Measurements from ENCODE around the gene HTR6. TPM values are rescaled to one million over a fixed set of nuclear protein-coding genes. Genes with fewer than 3 reads are reported as not detected.

HTR6 gene
- total RNA-seq, 1 experiment from 2014 or later, result not detected

GRCh38 chr1:19675797-19676196, 11.1 kb downstream of the HTR6 start:
- DNase-seq (ENCODE audit: low read depth in 1 of 2, low spot score in 2 of 2), result no peak
- Histone ChIP-seq H3K4me1 (replicated peaks) (no peaks in the 10 kb centered on the region), H3K27me3 (replicated peaks) (peaks cover 6% of the 10 kb centered on the region; the same call in 1 of the 2 replicates), H3K9me3 (replicated peaks) (0 out of 2 replicates have a peak, but pooled peaks cover 4% of the 10 kb centered on the region), H3K36me3 (no peaks in the 10 kb centered on the region), H3K4me3 (no peak overlapping the region), H3K27ac (no peak overlapping the region)

- H3K9me3 ChIP-seq (replicated peaks), result 0 out of 2 replicates have a peak, but pooled peaks cover 4% of the 10 kb centered on the region
- H3K27me3 ChIP-seq (replicated peaks), result peaks cover 4% of the 10 kb centered on the region; the same call in 1 of the 2 replicates
- no peaks in the 10 kb centered on the region for H3K36me3 ChIP-seq
- H3K4me1 ChIP-seq (replicated peaks), result no peaks in the 10 kb centered on the region
- DNase-seq (ENCODE audit: low read depth in 1 of 2, low spot score in 2 of 2), result no peak
- H3K27ac ChIP-seq, result no peak overlapping the region
- no peak overlapping the region for H3K4me3 ChIP-seq
Measured at GRCh38 chr1:19676438-19676922, 11.8 kb downstream of the HTR6 start.

- Histone ChIP-seq H3K27ac (no peak overlapping the region), H3K27me3 (replicated peaks) (no peaks in the 10 kb centered on the region; the same call in 1 of the 2 replicates), H3K4me1 (replicated peaks) (peaks cover 8% of the 10 kb centered on the region), H3K9me3 (replicated peaks) (0 out of 2 replicates have a peak, but pooled peaks cover 4% of the 10 kb centered on the region), H3K36me3 (no peaks in the 10 kb centered on the region), H3K4me3 (no peak overlapping the region)
- DNase-seq (ENCODE audit: low read depth in 1 of 2, low spot score in 2 of 2), result no peak
Measured at GRCh38 chr1:19678493-19678892, 13.8 kb downstream of the HTR6 start.

- H3K36me3 ChIP-seq, result no peaks in the 10 kb centered on the region
- no peak for DNase-seq (ENCODE audit: low read depth in 1 of 2, low spot score in 2 of 2)
- H3K27me3 ChIP-seq (replicated peaks), result no peaks in the 10 kb centered on the region; the same call in 1 of the 2 replicates
- H3K9me3 ChIP-seq (replicated peaks), result 0 out of 2 replicates have a peak, but pooled peaks cover 4% of the 10 kb centered on the region
- no peak overlapping the region for H3K4me3 ChIP-seq
- no peak overlapping the region for H3K27ac ChIP-seq
- H3K4me1 ChIP-seq (replicated peaks), result peaks cover 8% of the 10 kb centered on the region
Measured at GRCh38 chr1:19678931-19679453, 14.3 kb downstream of the HTR6 start.

GRCh38 chr1:19679691-19680090, 15.0 kb downstream of the HTR6 start:
- no peaks in the 10 kb centered on the region; the same call in 1 of the 2 replicates for H3K27me3 ChIP-seq (replicated peaks)
- H3K36me3 ChIP-seq, result no peaks in the 10 kb centered on the region
- no peak for DNase-seq (ENCODE audit: low read depth in 1 of 2, low spot score in 2 of 2)
- no peak overlapping the region for H3K27ac ChIP-seq
- H3K9me3 ChIP-seq (replicated peaks), result 0 out of 2 replicates have a peak, but pooled peaks cover 4% of the 10 kb centered on the region
- no peak overlapping the region for H3K4me3 ChIP-seq
- peaks cover 8% of the 10 kb centered on the region for H3K4me1 ChIP-seq (replicated peaks)

GRCh38 chr1:19680644-19681043, 16.0 kb downstream of the HTR6 start:
- Histone ChIP-seq H3K4me1 (replicated peaks) (peaks cover 8% of the 10 kb centered on the region), H3K9me3 (replicated peaks) (0 out of 2 replicates have a peak, but pooled peaks cover 4% of the 10 kb centered on the region), H3K36me3 (no peaks in the 10 kb centered on the region), H3K27ac (no peak overlapping the region), H3K4me3 (no peak overlapping the region), H3K27me3 (replicated peaks) (no peaks in the 10 kb centered on the region; the same call in 1 of the 2 replicates)
- no peak for DNase-seq (ENCODE audit: low read depth in 1 of 2, low spot score in 2 of 2)

GRCh38 chr1:19682257-19682656, 17.6 kb downstream of the HTR6 start:
- Histone ChIP-seq H3K4me1 (replicated peaks) (peaks cover 8% of the 10 kb centered on the region), H3K36me3 (no peaks in the 10 kb centered on the region), H3K27me3 (replicated peaks) (no peaks in the 10 kb centered on the region; the same call in 1 of the 2 replicates), H3K9me3 (replicated peaks) (no peaks in the 10 kb centered on the region), H3K27ac (no peak overlapping the region), H3K4me3 (no peak overlapping the region)
- DNase-seq (ENCODE audit: low read depth in 1 of 2, low spot score in 2 of 2), result peak; percentile 31 to 68

- no peaks in the 10 kb centered on the region for H3K9me3 ChIP-seq (replicated peaks)
- H3K36me3 ChIP-seq, result no peaks in the 10 kb centered on the region
- no peak overlapping the region for H3K4me3 ChIP-seq
- H3K27me3 ChIP-seq (replicated peaks), result no peaks in the 10 kb centered on the region
- no peak for DNase-seq (ENCODE audit: low read depth in 1 of 2, low spot score in 2 of 2)
- H3K27ac ChIP-seq, result no peak overlapping the region
- H3K4me1 ChIP-seq (replicated peaks), result peaks cover 8% of the 10 kb centered on the region
Measured at GRCh38 chr1:19682901-19683300, 18.2 kb downstream of the HTR6 start.

GRCh38 chr1:19683351-19683750, 18.7 kb downstream of the HTR6 start:
- Histone ChIP-seq H3K27ac (no peak overlapping the region), H3K4me3 (no peak overlapping the region), H3K27me3 (replicated peaks) (no peaks in the 10 kb centered on the region), H3K36me3 (no peaks in the 10 kb centered on the region), H3K4me1 (replicated peaks) (peaks cover 8% of the 10 kb centered on the region), H3K9me3 (replicated peaks) (no peaks in the 10 kb centered on the region)
- no peak for DNase-seq (ENCODE audit: low read depth in 1 of 2, low spot score in 2 of 2)

- Histone ChIP-seq H3K27ac (no peak overlapping the region), H3K9me3 (replicated peaks) (no peaks in the 10 kb centered on the region), H3K4me1 (replicated peaks) (peaks cover 8% of the 10 kb centered on the region), H3K36me3 (no peaks in the 10 kb centered on the region), H3K27me3 (replicated peaks) (no peaks in the 10 kb centered on the region), H3K4me3 (no peak overlapping the region)
- DNase-seq (ENCODE audit: low read depth in 1 of 2, low spot score in 2 of 2), result no peak
Measured at GRCh38 chr1:19684677-19685076, 20.0 kb downstream of the HTR6 start.

- Histone ChIP-seq H3K4me1 (replicated peaks) (peaks cover 8% of the 10 kb centered on the region), H3K4me3 (no peak overlapping the region), H3K9me3 (replicated peaks) (no peaks in the 10 kb centered on the region), H3K27me3 (replicated peaks) (no peaks in the 10 kb centered on the region), H3K27ac (no peak overlapping the region), H3K36me3 (no peaks in the 10 kb centered on the region)
- DNase-seq (ENCODE audit: low read depth in 1 of 2, low spot score in 2 of 2), result no peak
Measured at GRCh38 chr1:19685994-19686393, 21.3 kb downstream of the HTR6 start.

- peaks cover 2% of the 10 kb centered on the region for H3K4me1 ChIP-seq (replicated peaks)
- DNase-seq (ENCODE audit: low read depth in 1 of 2, low spot score in 2 of 2), result no peak
- no peak overlapping the region for H3K27ac ChIP-seq
- H3K36me3 ChIP-seq, result no peaks in the 10 kb centered on the region
- no peak overlapping the region for H3K4me3 ChIP-seq
- no peaks in the 10 kb centered on the region for H3K9me3 ChIP-seq (replicated peaks)
- no peaks in the 10 kb centered on the region for H3K27me3 ChIP-seq (replicated peaks)
Measured at GRCh38 chr1:19687414-19687813, 22.7 kb downstream of the HTR6 start.

GRCh38 chr1:19688041-19688842, 23.6 kb downstream of the HTR6 start:
- Histone ChIP-seq H3K4me3 (no peak overlapping the region), H3K36me3 (no peaks in the 10 kb centered on the region), H3K27me3 (replicated peaks) (no peaks in the 10 kb centered on the region), H3K27ac (no peak overlapping the region), H3K4me1 (replicated peaks) (no peaks in the 10 kb centered on the region), H3K9me3 (replicated peaks) (no peaks in the 10 kb centered on the region)
- no peak for DNase-seq (ENCODE audit: low read depth in 1 of 2, low spot score in 2 of 2)

GRCh38 chr1:19689085-19689757, 24.5 kb downstream of the HTR6 start:
- Histone ChIP-seq H3K4me3 (no peak overlapping the region), H3K27me3 (replicated peaks) (no peaks in the 10 kb centered on the region), H3K27ac (no peak overlapping the region), H3K9me3 (replicated peaks) (no peaks in the 10 kb centered on the region), H3K36me3 (no peaks in the 10 kb centered on the region), H3K4me1 (replicated peaks) (no peaks in the 10 kb centered on the region)
- no peak for DNase-seq (ENCODE audit: low read depth in 1 of 2, low spot score in 2 of 2)

Measured in SJSA1 (cell line).